Neural progenitor cell (in vitro differentiated cells): ENCODE data around the gene NUP214. TPM values are rescaled to one million over a fixed set of nuclear protein-coding genes. Genes with fewer than 3 reads are reported as not detected.

Experiments used
- DNase-seq: peaks from one replicate; pipeline ENCODE4 v3.0.0-alpha.2; 2016; ENCODE audit warnings: low spot score
- H2AFZ ChIP-seq: fragments of 200-600 bp; sonication (generic); replicated peaks from 2 replicates; pipeline ENCODE4 v1.6.1; 2016; ENCODE audit warnings: antibody characterized with exemption
- H3F3A ChIP-seq: fragments of 200-600 bp; sonication (generic); 2 replicates; pipeline ENCODE4 v1.6.1; 2016; ENCODE audit warnings: antibody characterized with exemption, low read depth
- H3K27ac ChIP-seq: fragments of 200-600 bp; sonication (generic); 2 replicates; pipeline ENCODE4 v1.5.1; 2016; ENCODE audit warnings: mild to moderate bottlenecking
- H3K27me3 ChIP-seq: fragments of 200-600 bp; sonication (generic); 2 replicates; pipeline ENCODE4 v1.6.1; 2016; ENCODE audit warnings: mild to moderate bottlenecking, moderate library complexity
- H3K36me3 ChIP-seq: fragments of 200-600 bp; sonication (generic); 2 replicates; pipeline ENCODE4 v1.5.1; 2016
- H3K4me1 ChIP-seq: fragments of 200-600 bp; sonication (generic); 2 replicates; pipeline ENCODE4 v1.6.1; 2016; ENCODE audit warnings: mixed run types
- H3K4me2 ChIP-seq: fragments of 200-600 bp; sonication (generic); 2 replicates; pipeline ENCODE4 v1.6.1; 2016
- H3K4me3 ChIP-seq: fragments of 200-600 bp; sonication (generic); 2 replicates; pipeline ENCODE4 v1.5.1; 2016
- H3K79me2 ChIP-seq: fragments of 200-600 bp; sonication (generic); 2 replicates; pipeline ENCODE4 v1.6.1; 2016; ENCODE audit warnings: low read depth
- H3K9ac ChIP-seq: fragments of 200-600 bp; sonication (generic); 2 replicates; pipeline ENCODE4 v1.6.1; 2016
- H3K9me3 ChIP-seq: fragments of 200-600 bp; sonication (generic); 2 replicates; pipeline ENCODE4 v1.5.1; 2016; ENCODE audit warnings: low read depth
- H4K20me1 ChIP-seq: fragments of 200-600 bp; sonication (generic); 2 replicates; pipeline ENCODE4 v1.6.1; 2016; ENCODE audit warnings: low read depth
- H3K27ac Mint-ChIP-seq: 3 replicates; pipeline ENCODE4 v1.8.0; 2021; ENCODE audit warnings: mixed read lengths
- H3K27me3 Mint-ChIP-seq: 2 replicates; pipeline ENCODE4 v1.8.0; 2022; ENCODE audit warnings: low read depth, mild to moderate bottlenecking, inconsistent platforms, moderate library complexity, mixed read lengths; ENCODE audit not compliant: insufficient read depth
- H3K36me3 Mint-ChIP-seq: 3 replicates; pipeline ENCODE4 v1.8.0; 2021; ENCODE audit warnings: mixed read lengths
- H3K4me1 Mint-ChIP-seq: 3 replicates; pipeline ENCODE4 v1.8.0; 2021; ENCODE audit warnings: mixed read lengths
- H3K4me3 Mint-ChIP-seq: 3 replicates; pipeline ENCODE4 v1.8.0; 2021; ENCODE audit warnings: mild to moderate bottlenecking, moderate library complexity, mixed read lengths
- H3K9me3 Mint-ChIP-seq: 3 replicates; pipeline ENCODE4 v1.8.0; 2020; ENCODE audit warnings: mixed read lengths
- CTCF ChIP-seq: fragments of 200-600 bp; sonication (generic); IDR thresholded peaks from 2 replicates; pipeline ENCODE4 v1.5.1; 2017; ENCODE audit warnings: antibody characterized with exemption, mild to moderate bottlenecking
- EZH2 ChIP-seq: fragments of 200-600 bp; sonication (generic); IDR thresholded peaks from 2 replicates; pipeline ENCODE4 v1.6.1; 2017; ENCODE audit warnings: antibody characterized with exemption, mild to moderate bottlenecking, moderate library complexity
- EZH2phosphoT487 ChIP-seq: fragments of 200-600 bp; sonication (generic); IDR thresholded peaks from 2 replicates; pipeline ENCODE4 v1.6.1; 2017; ENCODE audit warnings: antibody characterized with exemption
- total RNA-seq: library from RNA; depleted of rRNA; stranded (reverse); fragments of >200 nt; gene quantifications from 2 replicates; pipeline ENCODE4 v1.2.3, GENCODE V29; 2015; ENCODE audit warnings: low replicate concordance

Gene NUP214
- total RNA-seq, 1 donor from 2014 or later, result 37.6 TPM

GRCh38 chr9:131227112-131227958 is 101.9 kb downstream of the NUP214 start:
- H4K20me1 ChIP-seq, result no peaks in the 10 kb centered on the region
- Mint-ChIP-seq H3K27ac (peak overlapping the region; percentile 74), H3K27me3 (no peaks in the 10 kb centered on the region)

GRCh38 chr9:131227959-131228460 is 102.6 kb downstream of the NUP214 start:
- no peaks in the 10 kb centered on the region for H3K27me3 ChIP-seq
- no peak overlapping the region for H3K9ac ChIP-seq
- Mint-ChIP-seq H3K27ac (no peak overlapping the region), H3K27me3 (no peaks in the 10 kb centered on the region), H3K9me3 (no peaks in the 10 kb centered on the region), H3K4me3 (no peak overlapping the region), H3K4me1 (no peaks in the 10 kb centered on the region), H3K36me3 (peaks cover 12% of the 10 kb centered on the region)
- no peaks in the 10 kb centered on the region for H3K36me3 ChIP-seq
- no peaks in the 10 kb centered on the region for H4K20me1 ChIP-seq
- DNase-seq, result no peak
- H2AFZ ChIP-seq, result no peak overlapping the region
- H3F3A ChIP-seq, result peaks cover 3% of the 10 kb centered on the region
- H3K4me2 ChIP-seq, result peak overlapping the region; percentile 11
- H3K4me3 ChIP-seq, result no peak overlapping the region
- H3K4me1 ChIP-seq, result peaks cover 10% of the 10 kb centered on the region
- no peak for TF ChIP-seq EZH2
- TF ChIP-seq CTCF, result no peak
- TF ChIP-seq EZH2phosphoT487, result no peak
- H3K27ac ChIP-seq, result no peak overlapping the region
- no peaks in the 10 kb centered on the region for H3K9me3 ChIP-seq
- no peaks in the 10 kb centered on the region for H3K79me2 ChIP-seq

More at GRCh38 chr9:131227112-131227958, 101.9 kb downstream of the NUP214 start:
- Histone ChIP-seq H3K79me2 (no peaks in the 10 kb centered on the region), H3K27me3 (no peaks in the 10 kb centered on the region), H3K9me3 (no peaks in the 10 kb centered on the region), H3K4me1 (peaks cover 10% of the 10 kb centered on the region), H3K9ac (no peak overlapping the region), H3K36me3 (no peaks in the 10 kb centered on the region), H3F3A (peaks cover 3% of the 10 kb centered on the region), H3K27ac (no peak overlapping the region), H3K4me3 (no peak overlapping the region), H2AFZ (no peak overlapping the region), H3K4me2 (no peak overlapping the region)
- no peak for DNase-seq
- Mint-ChIP-seq H3K9me3 (no peaks in the 10 kb centered on the region), H3K4me3 (no peak overlapping the region), H3K4me1 (no peaks in the 10 kb centered on the region), H3K36me3 (peaks cover 16% of the 10 kb centered on the region)
- no peak for TF ChIP-seq EZH2
- TF ChIP-seq EZH2phosphoT487, result no peak
- no peak for TF ChIP-seq CTCF

GRCh38 chr9:131228988-131229387 is 103.6 kb downstream of the NUP214 start:
- no peak overlapping the region for H3K4me3 ChIP-seq
- H3F3A ChIP-seq, result peaks cover 3% of the 10 kb centered on the region
- H3K36me3 Mint-ChIP-seq, result peaks cover 15% of the 10 kb centered on the region
- DNase-seq, result no peak
- H3K4me1 ChIP-seq, result peaks cover 10% of the 10 kb centered on the region
- no peaks in the 10 kb centered on the region for H3K79me2 ChIP-seq
- peak overlapping the region; percentile 11 for H3K4me2 ChIP-seq
- no peaks in the 10 kb centered on the region for H3K9me3 Mint-ChIP-seq
- H3K27ac Mint-ChIP-seq, result no peak overlapping the region
- H3K9me3 ChIP-seq, result no peaks in the 10 kb centered on the region
- no peaks in the 10 kb centered on the region for H3K27me3 ChIP-seq
- no peak overlapping the region for H3K9ac ChIP-seq
- H2AFZ ChIP-seq, result no peak overlapping the region
- no peaks in the 10 kb centered on the region for H3K4me1 Mint-ChIP-seq
- no peak overlapping the region for H3K27ac ChIP-seq
- H3K27me3 Mint-ChIP-seq, result no peaks in the 10 kb centered on the region
- H4K20me1 ChIP-seq, result no peaks in the 10 kb centered on the region
- no peaks in the 10 kb centered on the region for H3K36me3 ChIP-seq
- no peak overlapping the region for H3K4me3 Mint-ChIP-seq
- TF ChIP-seq EZH2 (no peak), EZH2phosphoT487 (no peak), CTCF (no peak)
